Activated CD4-positive, alpha-beta T cell treated with anti-CD3 and anti-CD28 coated beads, Interleukin-2, Interleukin-6, amounts not matched to agents 100 ng/mL and 50 ng/mL, durations not matched to agents 16 hours and 8 hours (primary cell): Measurements from ENCODE around the gene IL15RA.
"Not testable (repeated sequence)": the region's sequence is repeated elsewhere in the genome, so short reads cannot be mapped to it uniquely, and the experiment has no call there.

Experiments used
- DNase-seq: peaks from one replicate; pipeline ENCODE4 v3.0.0-alpha.2; 2020

Gene IL15RA

GRCh38 chr10:5948208-5948585 is 29.1 kb downstream of the IL15RA start:
- DNase-seq, result no peak

GRCh38 chr10:5947471-5948207 is 29.7 kb downstream of the IL15RA start:
- no peak for DNase-seq

GRCh38 chr10:5946786-5947185 is 30.6 kb downstream of the IL15RA start:
- no peak for DNase-seq

- not testable (repeated sequence) for DNase-seq
These were observed 30.9 kb downstream of the IL15RA start for GRCh38 chr10:5946419-5946775.

- DNase-seq, result no peak
These were observed 31.6 kb downstream of the IL15RA start for GRCh38 chr10:5945561-5946418.

GRCh38 chr10:5945190-5945509 is 32.2 kb downstream of the IL15RA start:
- no peak for DNase-seq

GRCh38 chr10:5944389-5945189 is 32.8 kb downstream of the IL15RA start:
- no peak for DNase-seq

GRCh38 chr10:5943536-5943935 is 33.8 kb downstream of the IL15RA start:
- no peak for DNase-seq

- DNase-seq, result no peak
These were observed 34.9 kb downstream of the IL15RA start for GRCh38 chr10:5942474-5942873.

- no peak for DNase-seq
These were observed 35.3 kb downstream of the IL15RA start for GRCh38 chr10:5942001-5942400.

GRCh38 chr10:5941579-5941978 is 35.8 kb downstream of the IL15RA start:
- DNase-seq, result no peak

- DNase-seq, result no peak
These were observed 36.5 kb downstream of the IL15RA start for GRCh38 chr10:5940807-5941218.

- no peak for DNase-seq
These were observed 39.1 kb downstream of the IL15RA start for GRCh38 chr10:5938291-5938690.

GRCh38 chr10:5937016-5937415 is 40.3 kb downstream of the IL15RA start:
- no peak for DNase-seq

- DNase-seq, result no peak
These were observed 41.7 kb downstream of the IL15RA start for GRCh38 chr10:5935628-5936027.

- DNase-seq, result no peak
These were observed 43.3 kb downstream of the IL15RA start for GRCh38 chr10:5933909-5934546.

- no peak for DNase-seq
These were observed 45.0 kb downstream of the IL15RA start for GRCh38 chr10:5932345-5932744.

- no peak for DNase-seq
These were observed 47.1 kb downstream of the IL15RA start for GRCh38 chr10:5930272-5930671.

- no peak for DNase-seq
These were observed 47.9 kb downstream of the IL15RA start for GRCh38 chr10:5929442-5929841.

- no peak for DNase-seq
These were observed 50.0 kb downstream of the IL15RA start for GRCh38 chr10:5927306-5927705.

GRCh38 chr10:5924889-5925288 is 52.5 kb downstream of the IL15RA start:
- DNase-seq, result no peak

- no peak for DNase-seq
These were observed 55.6 kb downstream of the IL15RA start for GRCh38 chr10:5921746-5922145.

GRCh38 chr10:5919568-5919967 is 57.8 kb downstream of the IL15RA start:
- DNase-seq, result no peak
